A549 treated with AZD9567 at 1 μM for 4 hours (cell line): ENCODE measurements around the gene FUT7. TPM values are rescaled to one million over a fixed set of nuclear protein-coding genes. Genes with fewer than 3 reads are reported as not detected.

Experiments
- total RNA-seq: library from RNA; stranded (reverse); fragments of 200-300 nt; extraction: Qiagen RNA extraction; gene quantifications from 5 replicates; pipeline ENCODE4 v1.2.3, GENCODE V29; 2022; ENCODE audit not compliant: insufficient read depth

The FUT7 gene, protein sequence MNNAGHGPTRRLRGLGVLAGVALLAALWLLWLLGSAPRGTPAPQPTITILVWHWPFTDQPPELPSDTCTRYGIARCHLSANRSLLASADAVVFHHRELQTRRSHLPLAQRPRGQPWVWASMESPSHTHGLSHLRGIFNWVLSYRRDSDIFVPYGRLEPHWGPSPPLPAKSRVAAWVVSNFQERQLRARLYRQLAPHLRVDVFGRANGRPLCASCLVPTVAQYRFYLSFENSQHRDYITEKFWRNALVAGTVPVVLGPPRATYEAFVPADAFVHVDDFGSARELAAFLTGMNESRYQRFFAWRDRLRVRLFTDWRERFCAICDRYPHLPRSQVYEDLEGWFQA
- 0.03 to 0.09 TPM (median 0.03 TPM) in 4 of 5 replicates, not detected in the other for total RNA-seq

DNA sequence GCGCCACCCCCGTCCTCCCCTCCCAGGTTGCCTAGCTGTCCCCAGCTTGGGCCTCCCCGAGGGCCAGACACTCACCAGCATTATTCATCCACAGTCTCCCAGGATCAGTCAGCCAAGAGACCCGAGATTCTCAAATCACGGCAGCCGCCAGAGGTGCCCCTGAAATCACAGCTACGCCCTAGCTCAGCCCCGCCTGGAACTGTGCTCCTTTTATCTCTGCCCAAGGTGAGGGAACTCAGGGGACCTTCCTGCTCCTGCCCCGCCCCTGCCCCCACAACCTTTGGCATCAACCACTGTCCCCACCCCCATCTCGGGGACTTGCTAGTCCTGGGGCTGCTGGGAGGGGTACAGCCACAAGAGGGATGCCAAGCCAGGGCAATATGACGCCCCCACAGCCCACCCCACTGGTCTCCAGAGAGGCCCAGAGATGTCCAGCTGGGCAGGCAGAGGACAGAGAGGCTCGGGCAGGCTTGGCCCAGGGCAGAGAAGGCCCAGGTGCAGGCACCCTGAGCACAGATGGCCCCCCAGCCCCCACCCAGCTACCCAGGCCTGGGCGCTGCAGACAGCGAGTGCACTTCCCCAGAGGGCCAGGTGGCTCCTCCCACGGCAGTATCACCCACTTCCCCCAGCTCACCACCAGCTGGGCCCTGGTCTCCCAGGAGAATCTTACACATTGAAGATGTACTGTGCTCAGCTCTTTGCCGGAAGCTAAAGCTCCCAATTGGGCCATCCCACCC lies at the start of gene FUT7:
FUT7 (minus strand) TSS at position 185 of the 737 bp plus-strand sequence; CDS start at position 88, 97 bp downstream.

DNA sequence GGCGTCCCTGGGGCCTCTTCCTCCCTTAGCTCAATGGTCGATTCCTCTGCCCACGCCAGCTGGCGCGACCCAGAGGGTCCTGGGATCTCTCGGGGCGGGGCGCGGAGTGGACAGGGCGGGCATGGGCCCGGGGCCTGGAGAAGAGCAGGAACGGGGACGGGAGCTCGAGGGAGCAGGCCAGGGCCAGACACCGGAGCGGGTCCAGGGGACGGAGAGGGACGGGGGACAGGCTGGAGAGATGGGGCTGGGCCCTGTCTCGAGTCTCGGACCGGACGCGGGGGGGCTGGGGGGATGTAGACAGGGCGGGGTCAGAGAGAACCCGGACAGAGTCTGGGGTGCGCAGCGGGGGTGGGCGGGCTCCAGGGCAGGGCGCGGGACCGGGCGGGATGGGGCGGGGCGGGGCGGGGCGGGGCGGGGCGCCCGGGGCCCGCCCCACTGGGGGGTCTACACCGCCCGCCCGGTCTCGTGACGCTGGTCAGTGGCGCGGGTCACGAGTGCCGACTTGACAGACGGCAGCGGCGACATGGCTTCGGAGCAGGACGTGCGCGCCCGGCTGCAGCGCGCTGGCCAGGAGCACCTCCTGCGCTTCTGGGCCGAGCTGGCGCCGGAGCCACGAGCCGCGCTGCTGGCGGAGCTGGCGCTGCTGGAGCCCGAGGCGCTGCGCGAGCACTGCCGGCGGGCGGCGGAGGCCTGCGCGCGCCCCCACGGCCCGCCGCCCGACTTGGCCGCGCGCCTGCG lies 45.3 kb upstream of the FUT7 start, which contains the start of gene UAP1L1:
UAP1L1 (plus strand) TSS at position 508 of the 738 bp plus-strand sequence; CDS start at position 524, 16 bp downstream.

DNA sequence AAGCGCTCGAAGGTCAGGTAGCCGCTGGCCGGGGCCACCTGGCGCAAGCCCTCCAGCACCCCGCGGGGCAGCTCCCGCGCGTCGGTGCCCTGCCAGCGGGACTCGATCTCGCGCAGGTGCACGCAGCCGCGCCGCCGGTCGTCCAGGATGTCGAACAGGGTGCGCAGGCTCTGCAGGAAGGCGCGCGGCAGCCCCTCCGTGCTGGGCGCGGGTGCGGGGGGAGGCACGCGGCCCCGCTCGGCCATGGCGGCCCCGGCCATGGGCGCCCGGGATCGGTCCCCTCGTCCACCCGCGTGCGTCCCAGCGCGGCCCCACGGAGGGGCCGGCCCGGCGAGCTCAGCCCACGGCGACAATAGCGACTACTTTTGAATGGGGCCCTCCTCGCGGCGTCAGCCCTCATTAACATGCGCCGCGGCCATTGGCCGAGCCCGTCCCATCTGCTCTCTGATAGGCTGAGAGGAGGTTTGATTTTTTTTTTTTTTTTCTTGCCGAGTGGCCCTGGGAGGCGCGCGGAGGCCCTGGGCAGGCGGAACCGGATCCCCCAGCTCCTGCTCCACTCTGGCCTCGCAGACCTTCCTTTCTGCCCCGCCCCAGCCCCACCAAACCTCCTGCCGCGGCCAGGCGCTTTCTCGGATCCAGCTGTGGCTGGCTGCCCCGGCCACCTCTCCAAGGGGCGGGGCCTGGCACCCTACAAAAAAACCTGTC lies 38.5 kb upstream of the FUT7 start, which contains the start of gene SAPCD2:
SAPCD2 (minus strand) TSS at position 357 of the 705 bp plus-strand sequence; CDS start at position 260, 97 bp downstream.

DNA sequence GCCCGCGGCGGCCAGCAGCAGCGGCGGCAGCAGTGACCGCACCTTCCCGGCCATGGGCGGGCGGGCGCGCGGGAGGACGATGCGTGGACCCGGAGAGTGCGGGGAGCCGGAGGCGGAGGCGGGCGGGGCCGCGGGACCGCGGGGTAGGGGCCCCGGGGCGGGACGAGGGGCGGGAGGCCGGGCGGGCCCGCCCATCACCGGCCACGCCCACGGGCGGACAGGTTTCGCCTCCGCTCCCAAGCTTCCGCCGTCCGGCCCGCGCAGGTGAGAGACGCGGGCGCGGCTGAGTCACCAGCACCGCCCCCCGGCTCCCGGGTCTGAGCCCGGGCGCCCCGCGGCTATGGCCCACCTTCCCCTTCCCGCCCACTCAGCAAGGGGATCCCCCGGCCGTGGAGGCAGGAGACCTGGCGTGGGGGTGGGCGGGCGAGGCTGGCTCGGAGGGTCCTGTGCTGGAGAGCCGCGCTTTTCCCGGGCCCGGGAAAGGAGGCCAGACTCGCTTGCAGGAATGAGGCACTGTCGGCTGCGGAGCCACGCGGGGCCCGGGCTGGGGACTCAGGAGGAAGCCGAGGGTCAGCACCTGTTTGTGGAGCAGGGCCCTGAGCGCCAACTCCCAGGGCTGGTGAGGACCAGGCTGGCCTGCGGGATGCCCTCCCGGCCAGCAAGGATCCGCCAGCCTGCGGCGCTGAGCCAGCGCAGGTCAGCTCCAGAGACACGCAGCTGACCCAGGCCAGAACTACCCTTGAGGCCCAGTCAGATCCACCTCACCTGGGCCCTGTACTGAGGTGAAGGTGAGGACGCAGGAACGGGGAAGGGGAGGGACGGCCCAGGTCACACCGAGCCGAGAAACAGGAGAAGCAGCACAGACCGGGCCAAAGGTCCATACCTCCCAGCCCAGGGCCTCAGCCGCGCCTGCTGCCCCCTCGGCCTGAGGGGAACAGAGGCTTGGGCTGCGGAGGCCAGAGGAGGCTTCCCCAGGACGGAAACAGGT lies 22.4 kb upstream of the FUT7 start, which contains the start of gene ENTPD2:
ENTPD2 (minus strand) TSS at position 118 of the 988 bp plus-strand sequence; CDS start at position 54, 64 bp downstream.

DNA sequence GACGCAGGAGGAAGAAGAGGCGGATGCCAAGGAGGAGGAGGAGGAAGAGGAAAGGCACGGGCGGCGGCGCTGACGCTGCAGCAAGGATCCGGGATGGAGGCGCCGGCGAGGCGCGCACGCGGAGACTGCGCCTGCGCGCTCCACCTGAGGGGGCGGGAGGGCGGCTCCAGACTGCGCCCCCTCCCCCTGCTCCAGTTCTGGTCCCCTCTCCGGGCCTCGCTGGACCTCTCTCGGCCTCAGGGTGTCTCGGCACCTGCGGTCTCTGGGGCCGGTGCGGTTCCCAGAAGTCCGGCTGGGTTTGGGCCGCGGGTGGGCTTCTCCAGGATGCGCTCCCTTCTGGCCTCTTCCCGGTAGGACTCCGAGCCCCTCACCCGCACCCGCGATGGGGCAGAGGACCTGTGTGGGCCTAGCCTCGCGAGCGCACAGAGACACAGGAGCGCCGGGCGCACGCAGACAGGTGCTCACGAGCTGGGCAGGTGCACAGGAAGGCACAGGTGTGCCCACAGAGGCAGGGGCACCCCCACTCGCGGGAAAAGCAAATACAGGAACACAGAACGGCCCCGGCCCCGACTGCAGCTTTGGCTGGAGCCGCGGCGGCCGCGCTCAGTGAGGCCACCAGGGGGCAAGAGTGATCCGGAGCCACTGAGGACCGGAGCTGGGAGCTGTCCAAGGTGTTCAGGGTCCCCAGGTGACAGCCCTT lies 14.3 kb upstream of the FUT7 start, which contains the start of gene NPDC1:
NPDC1 (minus strand) TSS at position 90 of the 700 bp plus-strand sequence. CDS start 188 bp downstream, outside the sequence.

DNA sequence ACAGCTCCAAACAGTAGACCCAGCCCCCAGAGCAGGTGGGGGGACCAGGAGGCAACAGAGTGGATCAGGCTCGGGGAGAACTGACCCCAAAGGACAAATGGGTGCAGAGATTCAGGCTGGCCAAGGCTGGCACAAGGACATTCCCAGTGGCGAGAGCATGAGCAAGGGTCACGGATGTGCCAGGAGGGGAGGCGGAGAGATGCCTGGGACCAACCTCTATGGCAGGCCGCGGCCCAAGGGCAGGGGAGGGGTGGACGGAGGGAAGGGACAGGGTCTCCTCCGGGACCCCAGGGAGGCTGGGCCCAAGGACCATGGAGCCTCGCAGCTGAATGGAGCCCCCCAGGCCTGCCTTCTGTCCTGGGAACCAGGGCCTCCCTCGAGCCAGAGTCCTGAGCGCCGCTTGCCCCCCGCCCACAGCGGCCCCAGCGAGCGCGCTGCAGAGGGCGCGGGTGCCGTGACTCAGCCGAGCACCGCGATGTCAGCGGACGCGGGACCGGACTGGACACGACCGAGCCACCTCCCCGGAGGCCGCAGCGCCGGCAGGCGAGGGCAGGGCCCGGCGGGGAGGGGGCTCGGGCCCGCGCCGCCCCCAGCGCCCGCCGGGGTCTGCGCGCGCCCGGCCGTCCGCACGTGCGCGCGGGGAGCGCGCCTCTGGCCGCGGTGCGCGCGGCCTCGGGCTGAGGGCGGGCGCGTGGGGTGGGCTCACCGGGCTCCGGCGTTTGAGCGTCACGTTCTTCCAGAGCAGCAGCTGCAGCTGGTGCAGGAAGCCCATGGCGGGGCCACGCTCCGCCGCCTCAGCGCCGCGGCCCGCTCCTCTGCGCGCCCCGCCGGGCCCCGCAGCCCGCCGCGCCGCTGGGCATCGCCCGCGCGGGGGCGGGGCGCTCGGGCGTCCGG lies 4.3 kb downstream of the FUT7 start, which contains the start of gene ABCA2:
ABCA2 (minus strand) TSS at position 869 of the 894 bp plus-strand sequence; CDS start at position 772, 97 bp downstream.

DNA sequence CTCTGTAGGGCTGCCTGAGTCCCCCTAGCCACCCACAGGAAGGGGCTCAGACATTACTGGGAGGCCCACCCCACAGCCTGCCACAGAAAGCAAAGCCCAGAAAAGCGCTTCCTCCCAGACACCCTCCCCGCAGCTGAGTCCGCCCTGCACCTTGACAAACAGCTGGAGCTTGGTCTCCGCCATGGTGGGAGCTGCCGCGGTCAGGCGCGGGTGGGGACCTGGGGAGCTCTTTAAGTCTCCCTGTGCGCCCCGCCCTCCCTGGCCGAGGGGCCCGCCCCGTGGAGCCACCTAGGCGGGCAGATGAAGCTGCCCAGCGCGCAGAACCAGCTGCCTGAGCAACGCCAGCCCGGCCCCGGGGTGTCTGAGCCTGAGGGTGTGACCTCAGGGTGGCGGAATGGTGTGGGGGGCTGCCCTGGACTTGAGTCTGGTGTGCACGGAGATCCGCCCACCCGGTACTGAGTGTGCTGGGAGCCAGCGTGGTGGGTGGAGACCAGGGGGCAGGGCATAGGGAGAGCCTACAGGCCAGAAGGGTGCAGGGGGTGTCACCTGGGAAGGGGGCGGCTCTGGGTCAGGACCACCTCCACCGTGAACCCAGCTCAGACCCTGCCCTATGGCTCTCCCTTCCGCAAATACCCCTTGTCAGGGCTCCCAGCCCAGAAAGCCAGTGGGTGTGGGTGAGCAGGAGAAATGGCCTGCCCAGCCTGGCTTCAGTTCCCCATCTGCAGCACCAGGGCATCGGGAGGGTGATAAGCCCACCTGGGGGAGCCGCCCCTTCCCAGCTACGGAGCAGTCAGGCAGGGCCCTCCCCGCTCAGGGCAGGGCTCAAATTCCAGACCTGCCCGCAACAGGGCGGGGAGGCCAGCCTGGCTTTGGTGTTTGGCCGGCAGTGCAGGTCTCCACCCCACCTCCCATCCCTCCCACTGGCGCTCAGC lies 35.3 kb downstream of the FUT7 start, which contains the start of gene CLIC3:
CLIC3 (minus strand) TSS at position 208 of the 932 bp plus-strand sequence; CDS start at position 183, 25 bp downstream.

DNA sequence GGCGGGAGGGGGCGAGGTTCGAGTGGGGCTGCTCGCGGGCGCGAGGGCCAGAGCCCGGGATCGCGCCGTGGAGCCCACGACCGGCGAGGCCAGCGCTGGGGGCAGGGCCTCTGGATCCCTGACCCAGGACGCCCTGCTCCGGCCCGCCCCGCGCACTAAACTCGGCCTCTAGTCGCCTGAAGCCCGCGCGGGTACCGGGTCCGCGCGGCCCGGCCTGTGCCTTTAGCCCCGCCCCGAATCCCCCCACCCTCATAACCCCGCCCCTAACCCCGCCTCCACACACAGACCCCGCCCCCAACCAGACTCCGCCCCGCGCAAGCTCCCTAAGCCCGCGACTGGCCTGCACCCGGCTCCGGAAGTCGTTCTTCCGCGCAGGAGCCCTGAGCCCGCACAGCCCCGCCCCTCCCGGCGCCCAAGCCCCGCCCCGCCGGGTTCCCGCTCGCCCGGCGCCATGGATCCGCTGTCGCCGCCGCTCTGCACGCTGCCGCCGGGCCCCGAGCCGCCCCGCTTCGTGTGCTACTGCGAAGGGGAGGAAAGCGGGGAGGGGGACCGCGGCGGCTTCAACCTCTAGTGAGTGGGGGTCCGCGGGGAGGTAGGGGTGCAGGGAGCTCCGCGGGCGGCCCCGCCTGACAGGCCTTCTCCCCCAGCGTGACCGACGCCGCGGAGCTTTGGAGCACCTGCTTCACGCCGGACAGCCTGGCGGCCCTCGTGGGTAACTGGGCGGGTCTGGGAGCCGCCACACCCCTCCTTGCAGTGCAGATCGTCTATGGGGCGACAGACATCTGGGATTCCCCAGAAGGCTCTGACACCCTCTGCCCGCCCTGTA lies 39.7 kb downstream of the FUT7 start, which contains the start of gene PAXX:
PAXX (plus strand) TSS at position 430 of the 826 bp plus-strand sequence; CDS start at position 452, 22 bp downstream.

DNA sequence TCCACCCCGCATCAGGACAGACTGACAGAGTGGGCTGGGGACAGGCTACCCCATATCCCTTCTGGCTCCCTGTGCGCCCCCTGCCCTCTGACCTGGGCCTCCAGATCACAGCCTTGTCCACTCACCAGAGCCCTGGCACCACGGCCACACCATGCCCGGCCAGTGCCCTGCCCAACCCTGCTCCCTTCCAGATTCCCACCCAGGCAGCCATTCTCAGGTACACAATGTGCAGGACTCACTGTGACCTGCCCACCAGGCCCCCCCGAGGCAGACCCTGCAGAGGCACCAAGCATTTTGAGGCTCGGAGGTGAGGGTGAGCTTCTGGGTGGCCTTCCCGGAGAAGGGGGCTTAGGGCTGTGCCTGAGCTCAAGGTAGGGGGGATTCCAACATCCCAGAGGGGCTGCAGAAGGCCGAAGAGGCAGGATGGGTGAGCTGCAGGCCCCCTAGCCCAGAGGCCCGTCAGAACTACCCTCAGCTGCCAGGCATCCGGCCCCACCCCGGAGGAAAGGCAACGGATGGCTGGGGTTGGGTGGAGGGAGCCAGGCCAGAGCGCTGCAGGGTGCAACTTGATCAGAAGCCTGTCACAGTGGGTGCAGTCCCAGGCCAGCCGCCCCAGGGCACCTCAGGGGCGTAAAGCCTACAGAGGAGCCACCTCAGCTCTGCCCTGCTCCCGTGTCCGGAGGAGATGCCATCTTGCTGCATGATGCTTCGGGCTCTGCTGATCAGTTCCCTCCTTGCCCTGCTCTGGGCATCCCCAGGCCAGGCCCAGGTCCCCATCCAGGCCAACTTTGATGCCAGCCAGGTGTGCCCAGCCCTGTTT lies 49.4 kb downstream of the FUT7 start, which contains the start of gene LCNL1:
LCNL1 (plus strand) TSS at position 762 of the 820 bp plus-strand sequence. CDS start 594 bp downstream, outside the sequence.

Other genes starting within 250 kb of the FUT7 start
- gene TMEM141, start 240.7 kb downstream of the FUT7 start, total RNA-seq, result 58.2 to 81.2 TPM (median 76.7 TPM) in 5 replicates
- 0.39 to 0.89 TPM (median 0.44 TPM) in 4 of 5 replicates, not detected in the other for gene CCDC183, start 235.8 kb downstream of the FUT7 start, total RNA-seq
- 56.0 to 85.9 TPM (median 80.1 TPM) in 5 replicates for gene RABL6, start 224.1 kb downstream of the FUT7 start, total RNA-seq
- 1.9 to 5.0 TPM (median 4.5 TPM) in 5 replicates for gene AJM1, start 189.6 kb downstream of the FUT7 start, total RNA-seq
- gene PHPT1, start 182.7 kb downstream of the FUT7 start, total RNA-seq, result 301 to 333 TPM (median 305 TPM) in 5 replicates
- gene MAMDC4, start 179.7 kb downstream of the FUT7 start, total RNA-seq, result 3.8 to 5.7 TPM (median 4.6 TPM) in 5 replicates
- 355 to 516 TPM (median 465 TPM) in 5 replicates for gene EDF1, start 165.8 kb downstream of the FUT7 start, total RNA-seq
- gene TRAF2, start 145.6 kb downstream of the FUT7 start, total RNA-seq, result 28.1 to 60.7 TPM (median 48.5 TPM) in 5 replicates
- gene FBXW5, start 87.3 kb downstream of the FUT7 start, total RNA-seq, result 62.3 to 108 TPM (median 104 TPM) in 5 replicates
- gene C8G, start 86.8 kb downstream of the FUT7 start, total RNA-seq, result 1.0 to 1.7 TPM (median 1.3 TPM) in 4 of 5 replicates, not detected in the other
- gene LCN12, start 79.8 kb downstream of the FUT7 start, total RNA-seq, result 1.3 to 2.0 TPM (median 1.6 TPM) in 4 of 5 replicates, not detected in the other
- gene PTGDS, start 54.6 kb downstream of the FUT7 start, total RNA-seq, result 0.14 to 0.73 TPM (median 0.66 TPM) in 4 of 5 replicates, not detected in the other
- 0.02 to 0.14 TPM (median 0.10 TPM) in 4 of 5 replicates, not detected in the other for gene LCNL1, start 49.1 kb downstream of the FUT7 start, total RNA-seq
- gene PAXX, start 39.7 kb downstream of the FUT7 start, total RNA-seq, result 24.8 to 86.1 TPM (median 80.8 TPM) in 5 replicates
- gene CLIC3, start 35.5 kb downstream of the FUT7 start, total RNA-seq, result 4.0 to 4.9 TPM (median 4.4 TPM) in 4 of 5 replicates, not detected in the other
- gene ABCA2, start 3.9 kb downstream of the FUT7 start, total RNA-seq, result 20.0 to 29.5 TPM (median 27.5 TPM) in 5 replicates
- gene NPDC1, start 14.1 kb upstream of the FUT7 start, total RNA-seq, result 49.4 to 88.3 TPM (median 87.7 TPM) in 5 replicates
- gene ENTPD2, start 22.0 kb upstream of the FUT7 start, total RNA-seq, result 1.4 to 3.0 TPM (median 2.6 TPM) in 5 replicates
- gene SAPCD2, start 38.5 kb upstream of the FUT7 start, total RNA-seq, result 14.9 to 28.4 TPM (median 24.6 TPM) in 5 replicates
- gene UAP1L1, start 45.4 kb upstream of the FUT7 start, total RNA-seq, result 9.8 to 16.4 TPM (median 11.7 TPM) in 5 replicates
- 40.8 to 56.5 TPM (median 52.7 TPM) in 5 replicates for gene MAN1B1, start 54.9 kb upstream of the FUT7 start, total RNA-seq
- gene DPP7, start 82.6 kb upstream of the FUT7 start, total RNA-seq, result 65.1 to 122 TPM (median 115 TPM) in 5 replicates
- 0.19 to 0.95 TPM (median 0.29 TPM) in 4 of 5 replicates, not detected in the other for gene GRIN1, start 107.1 kb upstream of the FUT7 start, total RNA-seq
- gene LRRC26, start 138.0 kb upstream of the FUT7 start, total RNA-seq, result 0.99 to 1.8 TPM (median 1.3 TPM) in 4 of 5 replicates, not detected in the other
- not detected in 5 replicates for gene TMEM210, start 140.0 kb upstream of the FUT7 start, total RNA-seq
- gene ANAPC2, start 156.5 kb upstream of the FUT7 start, total RNA-seq, result 23.3 to 39.2 TPM (median 38.3 TPM) in 5 replicates
- gene SSNA1, start 156.6 kb upstream of the FUT7 start, total RNA-seq, result 119 to 158 TPM (median 150 TPM) in 5 replicates
- gene TPRN, start 168.7 kb upstream of the FUT7 start, total RNA-seq, result 9.3 to 14.1 TPM (median 12.9 TPM) in 5 replicates
- gene TMEM203, start 173.6 kb upstream of the FUT7 start, total RNA-seq, result 32.0 to 48.4 TPM (median 46.4 TPM) in 5 replicates
- gene NDOR1, start 173.6 kb upstream of the FUT7 start, total RNA-seq, result 10.9 to 20.2 TPM (median 20.0 TPM) in 5 replicates
- gene RNF208, start 190.2 kb upstream of the FUT7 start, total RNA-seq, result 1.7 to 2.3 TPM (median 1.8 TPM) in 4 of 5 replicates, not detected in the other
- gene CYSRT1, start 193.1 kb upstream of the FUT7 start, total RNA-seq, result 1.7 to 4.2 TPM (median 3.2 TPM) in 5 replicates
- gene RNF224, start 195.4 kb upstream of the FUT7 start, total RNA-seq, result 0.17 to 0.29 TPM (median 0.22 TPM) in 4 of 5 replicates, not detected in the other
- 0.06 to 0.14 TPM (median 0.10 TPM) in 4 of 5 replicates, not detected in the other for gene SLC34A3, start 198.8 kb upstream of the FUT7 start, total RNA-seq
- 802 to 950 TPM (median 862 TPM) in 5 replicates for gene TUBB4B, start 209.2 kb upstream of the FUT7 start, total RNA-seq
- gene STPG3, start 219.2 kb upstream of the FUT7 start, total RNA-seq, result not detected in 5 replicates
- 48.5 to 62.6 TPM (median 57.4 TPM) in 5 replicates for gene NELFB, start 223.2 kb upstream of the FUT7 start, total RNA-seq
- 15.9 to 26.2 TPM (median 25.4 TPM) in 5 replicates for gene TOR4A, start 245.6 kb upstream of the FUT7 start, total RNA-seq